IPS DF 6.9 (cell line): ENCODE results near the gene TUBA1C.
"Not testable (repeated sequence)": the region's sequence is repeated elsewhere in the genome, so short reads cannot be mapped to it uniquely, and the experiment has no call there.

ENCODE experiments used
- DNase-seq: peaks from one replicate; pipeline ENCODE4 v3.0.0-alpha.2; 2013; ENCODE audit warnings: low read depth, low spot score
- H3K27ac ChIP-seq: one replicate; pipeline ENCODE4 v1.5.1; 2013; ENCODE audit warnings: low read length, control low read depth
- H3K27me3 ChIP-seq: 2 replicates; pipeline ENCODE4 v1.6.1; 2013; ENCODE audit warnings: mild to moderate bottlenecking, low read length; ENCODE audit not compliant: control insufficient read depth, insufficient read depth
- H3K36me3 ChIP-seq: 2 replicates; pipeline ENCODE4 v1.6.1; 2013; ENCODE audit warnings: low read length; ENCODE audit not compliant: control insufficient read depth, insufficient read depth
- H3K4me1 ChIP-seq: 2 replicates; pipeline ENCODE4 v1.6.1; 2013; ENCODE audit warnings: low read length; ENCODE audit not compliant: control insufficient read depth, insufficient read depth
- H3K4me3 ChIP-seq: 2 replicates; pipeline ENCODE4 v1.5.1; 2013; ENCODE audit warnings: mild to moderate bottlenecking, low read length
- H3K9me3 ChIP-seq: 2 replicates; pipeline ENCODE4 v1.6.1; 2013; ENCODE audit warnings: low read length, inconsistent platforms; ENCODE audit not compliant: control insufficient read depth, insufficient read depth
- WGBS: extraction: QIAGEN DNeasy Blood & Tissue Kit; methylation state at CpG from one replicate; pipeline ENCODE4 v1.1.7; 2013; ENCODE audit warnings: mixed read lengths, missing lambda C conversion rate; ENCODE audit not compliant: insufficient read length, insufficient coverage; 5-methylcytosine and 5-hydroxymethylcytosine counted together

The TUBA1C gene

GRCh38 chr12:49255857-49256637 lies 8.8 kb upstream of the TUBA1C start:
- H3K27ac ChIP-seq: no peak overlapping the region
- no peaks in the 10 kb centered on the region for H3K4me1 ChIP-seq
- H3K27me3 ChIP-seq: no peaks in the 10 kb centered on the region
- no peaks in the 10 kb centered on the region for H3K9me3 ChIP-seq
- WGBS: no CpG with 5 or more reads among the region's 11 CpGs
- H3K36me3 ChIP-seq: no peaks in the 10 kb centered on the region
- no peak overlapping the region for H3K4me3 ChIP-seq
- no peak for DNase-seq

- WGBS: no CpG with 5 or more reads among the region's 10 CpGs
- H3K36me3 ChIP-seq, H3K9me3 ChIP-seq, H3K4me1 ChIP-seq, H3K27ac ChIP-seq, H3K4me3 ChIP-seq, DNase-seq, H3K27me3 ChIP-seq: not testable (repeated sequence)
These were observed 7.2 kb upstream of the TUBA1C start for GRCh38 chr12:49257508-49258184.

- Histone ChIP-seq H3K27me3 (no peaks in the 10 kb centered on the region), H3K27ac (no peak overlapping the region), H3K4me1 (no peaks in the 10 kb centered on the region), H3K9me3 (no peaks in the 10 kb centered on the region), H3K36me3 (no peaks in the 10 kb centered on the region), H3K4me3 (no peak overlapping the region)
- no CpG with 5 or more reads among the region's 4 CpGs for WGBS
- no peak for DNase-seq
These were observed 5.4 kb upstream of the TUBA1C start for GRCh38 chr12:49259452-49259851.

- Histone ChIP-seq H3K4me1 (no peaks in the 10 kb centered on the region), H3K27ac (no peak overlapping the region), H3K27me3 (no peaks in the 10 kb centered on the region), H3K4me3 (no peak overlapping the region), H3K36me3 (no peaks in the 10 kb centered on the region), H3K9me3 (no peaks in the 10 kb centered on the region)
- WGBS: no CpG with 5 or more reads among the region's 3 CpGs
- no peak for DNase-seq
These were observed 4.7 kb upstream of the TUBA1C start for GRCh38 chr12:49260166-49260565.

- H3K9me3 ChIP-seq: no peaks in the 10 kb centered on the region
- no peaks in the 10 kb centered on the region for H3K27me3 ChIP-seq
- no peaks in the 10 kb centered on the region for H3K4me1 ChIP-seq
- no peak overlapping the region for H3K27ac ChIP-seq
- no peaks in the 10 kb centered on the region for H3K36me3 ChIP-seq
- WGBS: no CpG with 5 or more reads among the region's 11 CpGs
- DNase-seq: no peak
- H3K4me3 ChIP-seq: no peak overlapping the region
These were observed 4.1 kb upstream of the TUBA1C start for GRCh38 chr12:49260571-49261363.

- H3K4me1 ChIP-seq: no peaks in the 10 kb centered on the region
- DNase-seq: no peak
- H3K27me3 ChIP-seq: no peaks in the 10 kb centered on the region
- H3K9me3 ChIP-seq: no peaks in the 10 kb centered on the region
- H3K4me3 ChIP-seq: no peak overlapping the region
- no peak overlapping the region for H3K27ac ChIP-seq
- no peaks in the 10 kb centered on the region for H3K36me3 ChIP-seq
- no CpG with 5 or more reads among the region's 2 CpGs for WGBS
These were observed 3.2 kb upstream of the TUBA1C start for GRCh38 chr12:49261721-49262120.

GRCh38 chr12:49263400-49263763 lies 1.5 kb upstream of the TUBA1C start:
- H3K27ac ChIP-seq: no peak overlapping the region
- H3K9me3 ChIP-seq: no peaks in the 10 kb centered on the region
- WGBS: no CpG with 5 or more reads among the region's 5 CpGs
- H3K36me3 ChIP-seq: no peaks in the 10 kb centered on the region
- no peaks in the 10 kb centered on the region for H3K4me1 ChIP-seq
- DNase-seq: no peak
- H3K27me3 ChIP-seq: no peaks in the 10 kb centered on the region
- no peak overlapping the region for H3K4me3 ChIP-seq

- DNase-seq: no peak
- no CpG with 5 or more reads among the region's 35 CpGs for WGBS
- peak overlapping the region; percentile 72 for H3K4me3 ChIP-seq
- H3K36me3 ChIP-seq: peaks cover 2% of the 10 kb centered on the region; the same call in 1 of the 2 replicates
- no peaks in the 10 kb centered on the region for H3K4me1 ChIP-seq
- no peak overlapping the region for H3K27ac ChIP-seq
- no peaks in the 10 kb centered on the region for H3K27me3 ChIP-seq
- H3K9me3 ChIP-seq: no peaks in the 10 kb centered on the region
These were observed 413 bp upstream of the TUBA1C start for GRCh38 chr12:49264466-49264872.

GRCh38 chr12:49269191-49269590 lies 4.3 kb downstream of the TUBA1C start:
- not testable (repeated sequence) for H3K27ac ChIP-seq, H3K4me1 ChIP-seq, H3K4me3 ChIP-seq, H3K27me3 ChIP-seq, DNase-seq, H3K9me3 ChIP-seq
- WGBS: no CpG with 5 or more reads among the region's 6 CpGs
- H3K36me3 ChIP-seq: peaks cover 20% of the 10 kb centered on the region

GRCh38 chr12:49272790-49273725 lies 8.2 kb downstream of the TUBA1C start:
- no peak for DNase-seq
- no CpG with 5 or more reads among the region's 16 CpGs for WGBS
- H3K9me3 ChIP-seq: no peaks in the 10 kb centered on the region
- H3K36me3 ChIP-seq: peaks cover 20% of the 10 kb centered on the region
- H3K27me3 ChIP-seq: no peaks in the 10 kb centered on the region; the same call in 1 of the 2 replicates
- H3K4me1 ChIP-seq: no peaks in the 10 kb centered on the region
- H3K4me3 ChIP-seq: no peak overlapping the region
- H3K27ac ChIP-seq: no peak overlapping the region
